GM12878 (cell line): Measurements from ENCODE around the gene NR1H4. TPM values are rescaled to one million over a fixed set of nuclear protein-coding genes. Genes with fewer than 3 reads are reported as not detected.

Source experiments
- ATAC-seq: fragments of 200-7000 bp; cut with Tn5 transposase; 3 replicates; pipeline ENCODE4 v1.9.1; 2020; ENCODE audit warnings: mild to moderate bottlenecking, moderate library complexity
- BruUV-seq: library from RNA; stranded (reverse); fragments of 400-500 nt; replicated peaks from 2 replicates; lab custom pipeline; 2021; lab: Mats Ljungman, UMichigan
- CTCF ChIA-PET: fragments of 300-600 bp; sonication (Branson Sonifier 250); formaldehyde crosslinking; extraction: SDS; loops from one replicate; lab custom pipeline; 2021; ENCODE audit warnings: inconsistent platforms; lab: Yijun Ruan, JAX
- POLR2A ChIA-PET: fragments of 350-600 bp; formaldehyde crosslinking; extraction: SDS; loops from one replicate; lab custom pipeline; 2021; ENCODE audit warnings: inconsistent platforms; lab: Charles Lee
- RAD21 ChIA-PET: fragments of 300-600 bp; sonication (Branson Sonifier 250); formaldehyde crosslinking; loops from one replicate; lab custom pipeline; 2023; ENCODE audit warnings: antibody characterized with exemption; ENCODE audit not compliant: unreplicated experiment; lab: Charles Lee
- SMC1A ChIA-PET: fragments of 300-600 bp; sonication (Branson Sonifier 250); formaldehyde crosslinking; loops from one replicate; lab custom pipeline; 2023; ENCODE audit not compliant: unreplicated experiment, uncharacterized antibody; lab: Charles Lee
- DNase-seq: peaks from one replicate; pipeline ENCODE4 v3.0.0-alpha.2; 2011; ENCODE audit warnings: low read depth, low spot score
- FAIRE-seq: peaks from 3 replicates; lab custom pipeline; 2011; peaks lifted over from hg19 to GRCh38; lab: Jason Lieb, UNC
- H2AFZ ChIP-seq: 2 replicates; pipeline ENCODE4 v1.6.0; 2011; ENCODE audit warnings: low read depth, low read length, control low read depth; ENCODE audit not compliant: control insufficient read depth
- H3K27ac ChIP-seq: 2 replicates; pipeline ENCODE4 v1.5.1; 2011; ENCODE audit warnings: control low read depth; ENCODE audit not compliant: control insufficient read depth, insufficient read depth
- H3K27me3 ChIP-seq, 2 experiments: replicated peaks in 1 of 2; 2 replicates each; pipeline versions ENCODE4 v1.6.0 to v1.6.1; 2011; ENCODE audit warnings: low read length in 1 of 2; ENCODE audit not compliant: control insufficient read depth in 2 of 2, insufficient read depth in 2 of 2
- H3K36me3 ChIP-seq, 2 experiments: 2 replicates each; pipeline ENCODE4 v1.5.1; 2011; ENCODE audit warnings: low read length in 1 of 2; ENCODE audit not compliant: control insufficient read depth in 2 of 2, insufficient read depth in 2 of 2
- H3K4me1 ChIP-seq: 2 replicates; pipeline ENCODE4 v1.6.1; 2011; ENCODE audit warnings: mild to moderate bottlenecking, low read length, moderate library complexity, mixed read lengths; ENCODE audit not compliant: control insufficient read depth, insufficient read depth
- H3K4me2 ChIP-seq: 2 replicates; pipeline ENCODE4 v1.6.0; 2011; ENCODE audit warnings: control low read depth; ENCODE audit not compliant: control insufficient read depth, insufficient read depth
- H3K4me3 ChIP-seq: fragments of 200-600 bp; sonication (generic); 2 replicates; pipeline ENCODE4 v1.5.1; 2016
- H3K79me2 ChIP-seq: 2 replicates; pipeline ENCODE4 v1.6.0; 2011; ENCODE audit warnings: low read length; ENCODE audit not compliant: control insufficient read depth, insufficient read depth
- H3K9ac ChIP-seq: 2 replicates; pipeline ENCODE4 v1.8.0; 2011; ENCODE audit warnings: low read length, control low read depth, mixed read lengths; ENCODE audit not compliant: control insufficient read depth, insufficient read depth
- H3K9me3 ChIP-seq: replicated peaks from 3 replicates; pipeline ENCODE4 v1.5.1; 2011; ENCODE audit warnings: mild to moderate bottlenecking, low read length; ENCODE audit not compliant: control insufficient read depth, insufficient read depth
- H4K20me1 ChIP-seq: 2 replicates; pipeline ENCODE4 v1.6.0; 2011; ENCODE audit not compliant: control insufficient read depth, insufficient read depth
- BACH1 ChIP-seq: fragments of 450-650 bp; IDR thresholded peaks from 2 replicates; pipeline ENCODE4 v1.6.1; 2017; ENCODE audit warnings: mild to moderate bottlenecking, borderline replicate concordance
- CREM ChIP-seq: IDR thresholded peaks from 2 replicates; pipeline ENCODE4 v1.6.1; 2014; ENCODE audit warnings: antibody characterized with exemption, low read depth
- FOXM1 ChIP-seq: IDR thresholded peaks from 2 replicates; pipeline ENCODE4 v1.6.1; 2012; ENCODE audit warnings: low read depth, mild to moderate bottlenecking, inconsistent platforms, low read length, moderate library complexity
- POLR2A ChIP-seq: IDR thresholded peaks from 2 replicates; pipeline ENCODE4 v1.6.1; 2011; ENCODE audit warnings: low read depth, mild to moderate bottlenecking, low read length
- RELA ChIP-seq: fragments of 450-650 bp; IDR thresholded peaks from 2 replicates; pipeline ENCODE4 v1.8.0; 2014; ENCODE audit warnings: borderline replicate concordance; ENCODE audit not compliant: partially characterized antibody
- WGBS: methylation state at CpG from one replicate; pipeline ENCODE4 v1.1.6; 2016; ENCODE audit warnings: low lambda C conversion rate; ENCODE audit not compliant: insufficient replicate concordance, insufficient coverage; ENCODE audit errors: missing lambda C conversion rate; 5-methylcytosine and 5-hydroxymethylcytosine counted together
- in situ Hi-C: fragments of 300-500 bp; cut with MboI; formaldehyde crosslinking; loops from 9 replicates; pipeline ENCODE4 v1.14.3; 2018; ENCODE audit warnings: mixed read lengths
- intact Hi-C: fragments of 100-400 bp; cut with micrococcal nuclease; formaldehyde crosslinking; loops from one replicate; pipeline ENCODE4 v1.14.2; 2022; ENCODE audit not compliant: unreplicated experiment
- polyA plus RNA-seq, 11 experiments: library from polyadenylated mRNA; depleted of rRNA in 4 of 11; unstranded in 6 of 11; stranded (reverse) in 5 of 11; fragments of >200 nt; fragmentation: Nextera tagmentation in 4 of 11; fragmentation: Illumina TruSeq in 1 of 11; extraction: Ambion mirVana in 4 of 11; extraction: Trizol in 1 of 11; gene quantifications; 1 replicate in 1 of 11; 2 replicates in 10 of 11; pipeline versions ENCODE4 v1.2.1 to v1.2.3, GENCODE V29; 2011 to 2016; ENCODE audit warnings: inconsistent platforms in 2 of 11, missing spikeins in 2 of 11, low read depth in 1 of 11
- total RNA-seq, 4 experiments: library from RNA; depleted of rRNA in 3 of 4; stranded (reverse); fragments of >200 nt in 3 of 4; fragmentation: Illumina TruSeq in 1 of 4; extraction: Trizol in 1 of 4; gene quantifications; 2 replicates each; pipeline versions ENCODE4 v1.2.1 to v1.2.3, GENCODE V29; 2013 to 2021
- TF ChIP-seq, protein P1 (sequence below): fragments of 450-650 bp; IDR thresholded peaks from 2 replicates; pipeline ENCODE4 v1.6.1; 2017; ENCODE audit warnings: low read depth, mild to moderate bottlenecking, moderate library complexity

Gene NR1H4
- total and polyA plus RNA-seq, 10 of the 15 experiments (the other 5 are each of a cell fraction or from before 2014, with no cell fraction given), result 0.04 TPM; not detected in 9

DNA sequence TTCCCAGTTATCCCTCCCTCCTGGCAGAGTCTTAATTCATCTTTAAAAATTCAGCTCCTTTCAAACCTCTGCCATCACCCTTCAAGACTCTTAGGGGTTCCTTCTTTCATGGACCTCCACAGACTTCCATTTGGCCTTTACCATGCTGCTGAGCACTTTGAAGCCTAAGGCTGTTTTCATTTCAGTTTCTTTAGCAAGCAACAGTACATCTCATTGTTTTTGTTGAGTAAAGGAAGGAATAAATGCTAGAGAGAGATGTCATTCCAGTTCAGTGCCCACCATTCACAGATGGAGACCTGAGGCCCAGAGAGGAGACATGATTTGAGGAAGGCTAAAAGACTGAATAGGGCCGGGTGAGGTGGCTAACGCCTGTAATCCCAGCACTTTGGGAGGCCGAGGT lies 98.5 kb downstream of the NR1H4 start:
- Histone ChIP-seq H2AFZ (no peak overlapping the region), H3K4me2 (no peak overlapping the region), H3K9me3 (no peaks in the 10 kb centered on the region), H4K20me1 (no peaks in the 10 kb centered on the region), H3K4me1 (peaks cover 19% of the 10 kb centered on the region), H3K27me3 (no peaks in the 10 kb centered on the region), H3K4me3 (no peak overlapping the region), H3K27ac (no peak overlapping the region), H3K36me3 (no peaks in the 10 kb centered on the region), H3K79me2 (no peaks in the 10 kb centered on the region; the same call in 1 of the 2 replicates), H3K9ac (no peak overlapping the region)
- ChIA-PET RAD21 (no interaction called here), SMC1A (no interaction called here), POLR2A (interaction anchor here (0.8 kb wide), 1 partner anchor 90 kb away, joined by 3 read pairs; no protein-coding TSS in a partner anchor), CTCF (no interaction called here)
- intact Hi-C loops (no loop called here), in situ Hi-C loops (no loop called here)
- FAIRE-seq, result no peak
- DNase-seq, result no peak
- BruUV-seq, result no TSS peak
- TF ChIP-seq BACH1, result no peak
- TF ChIP-seq, protein P1, sequence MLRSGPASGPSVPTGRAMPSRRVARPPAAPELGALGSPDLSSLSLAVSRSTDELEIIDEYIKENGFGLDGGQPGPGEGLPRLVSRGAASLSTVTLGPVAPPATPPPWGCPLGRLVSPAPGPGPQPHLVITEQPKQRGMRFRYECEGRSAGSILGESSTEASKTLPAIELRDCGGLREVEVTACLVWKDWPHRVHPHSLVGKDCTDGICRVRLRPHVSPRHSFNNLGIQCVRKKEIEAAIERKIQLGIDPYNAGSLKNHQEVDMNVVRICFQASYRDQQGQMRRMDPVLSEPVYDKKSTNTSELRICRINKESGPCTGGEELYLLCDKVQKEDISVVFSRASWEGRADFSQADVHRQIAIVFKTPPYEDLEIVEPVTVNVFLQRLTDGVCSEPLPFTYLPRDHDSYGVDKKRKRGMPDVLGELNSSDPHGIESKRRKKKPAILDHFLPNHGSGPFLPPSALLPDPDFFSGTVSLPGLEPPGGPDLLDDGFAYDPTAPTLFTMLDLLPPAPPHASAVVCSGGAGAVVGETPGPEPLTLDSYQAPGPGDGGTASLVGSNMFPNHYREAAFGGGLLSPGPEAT, result no peak
- TF ChIP-seq RELA, result no peak
- no peak for TF ChIP-seq CREM
- no peak for TF ChIP-seq POLR2A
- no peak for TF ChIP-seq FOXM1
- ATAC-seq, result no peak
- 67% methylated on average over 3 of the region's 3 CpGs for WGBS
